22Rv1 (cell line): ENCODE measurements around the gene ING3.

Source experiments
- H3K27ac ChIP-seq: fragments of 450-650 bp; 2 replicates; pipeline ENCODE4 v1.5.1; 2017
- ZFX ChIP-seq: fragments of 450-650 bp; IDR thresholded peaks from 2 replicates; pipeline ENCODE4 v1.6.1; 2017; ENCODE audit warnings: antibody characterized with exemption, borderline replicate concordance
- TF ChIP-seq, protein P1 (sequence below): fragments of 450-650 bp; IDR thresholded peaks from 2 replicates; pipeline ENCODE4 v1.5.1; 2017; ENCODE audit warnings: mild to moderate bottlenecking

The ING3 gene, protein sequence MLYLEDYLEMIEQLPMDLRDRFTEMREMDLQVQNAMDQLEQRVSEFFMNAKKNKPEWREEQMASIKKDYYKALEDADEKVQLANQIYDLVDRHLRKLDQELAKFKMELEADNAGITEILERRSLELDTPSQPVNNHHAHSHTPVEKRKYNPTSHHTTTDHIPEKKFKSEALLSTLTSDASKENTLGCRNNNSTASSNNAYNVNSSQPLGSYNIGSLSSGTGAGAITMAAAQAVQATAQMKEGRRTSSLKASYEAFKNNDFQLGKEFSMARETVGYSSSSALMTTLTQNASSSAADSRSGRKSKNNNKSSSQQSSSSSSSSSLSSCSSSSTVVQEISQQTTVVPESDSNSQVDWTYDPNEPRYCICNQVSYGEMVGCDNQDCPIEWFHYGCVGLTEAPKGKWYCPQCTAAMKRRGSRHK

DNA sequence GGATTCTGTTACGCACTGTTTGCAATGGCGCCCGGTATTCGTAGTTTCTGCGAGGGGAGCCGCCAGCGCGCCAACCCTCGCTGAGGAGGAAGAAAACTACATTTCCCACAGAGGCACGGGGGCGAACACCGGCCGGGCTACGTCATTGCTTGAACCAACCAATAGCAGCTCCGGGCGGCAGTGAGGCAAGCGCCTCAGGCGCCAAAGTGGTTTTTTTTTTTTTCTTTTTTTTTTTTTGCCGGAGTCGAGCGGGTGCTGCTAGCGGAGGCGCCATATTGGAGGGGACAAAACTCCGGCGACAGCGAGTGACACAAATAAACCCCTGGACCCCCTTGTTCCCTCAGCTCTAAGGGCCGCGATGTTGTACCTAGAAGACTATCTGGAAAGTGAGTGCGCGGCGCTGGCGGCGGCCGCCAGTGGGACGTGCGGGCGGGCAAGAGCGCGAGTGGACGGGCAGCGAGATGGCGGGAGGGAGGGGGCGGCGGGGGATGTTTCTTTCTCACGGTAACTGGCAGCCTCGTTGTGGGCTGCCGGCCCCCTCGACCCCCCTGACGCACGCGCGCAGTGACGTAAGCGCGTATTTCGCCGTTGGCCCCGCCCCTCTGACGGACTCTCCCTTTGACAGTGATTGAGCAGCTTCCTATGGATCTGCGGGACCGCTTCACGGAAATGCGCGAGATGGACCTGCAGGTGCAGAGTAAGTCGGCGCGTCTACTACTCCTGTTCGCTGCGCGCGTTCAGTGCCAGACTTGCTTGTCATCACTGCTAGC lies at the start of gene ING3:
Gene ING3 (plus strand): TSS at position 239 of the 770 bp plus-strand sequence. CDS start 120 bp downstream, at position 359.
- H3K27ac ChIP-seq: peak within 1 kb of the TSS; percentile 92
- TF ChIP-seq, protein P1, sequence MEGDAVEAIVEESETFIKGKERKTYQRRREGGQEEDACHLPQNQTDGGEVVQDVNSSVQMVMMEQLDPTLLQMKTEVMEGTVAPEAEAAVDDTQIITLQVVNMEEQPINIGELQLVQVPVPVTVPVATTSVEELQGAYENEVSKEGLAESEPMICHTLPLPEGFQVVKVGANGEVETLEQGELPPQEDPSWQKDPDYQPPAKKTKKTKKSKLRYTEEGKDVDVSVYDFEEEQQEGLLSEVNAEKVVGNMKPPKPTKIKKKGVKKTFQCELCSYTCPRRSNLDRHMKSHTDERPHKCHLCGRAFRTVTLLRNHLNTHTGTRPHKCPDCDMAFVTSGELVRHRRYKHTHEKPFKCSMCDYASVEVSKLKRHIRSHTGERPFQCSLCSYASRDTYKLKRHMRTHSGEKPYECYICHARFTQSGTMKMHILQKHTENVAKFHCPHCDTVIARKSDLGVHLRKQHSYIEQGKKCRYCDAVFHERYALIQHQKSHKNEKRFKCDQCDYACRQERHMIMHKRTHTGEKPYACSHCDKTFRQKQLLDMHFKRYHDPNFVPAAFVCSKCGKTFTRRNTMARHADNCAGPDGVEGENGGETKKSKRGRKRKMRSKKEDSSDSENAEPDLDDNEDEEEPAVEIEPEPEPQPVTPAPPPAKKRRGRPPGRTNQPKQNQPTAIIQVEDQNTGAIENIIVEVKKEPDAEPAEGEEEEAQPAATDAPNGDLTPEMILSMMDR: no peak
- no peak for TF ChIP-seq ZFX

DNA sequence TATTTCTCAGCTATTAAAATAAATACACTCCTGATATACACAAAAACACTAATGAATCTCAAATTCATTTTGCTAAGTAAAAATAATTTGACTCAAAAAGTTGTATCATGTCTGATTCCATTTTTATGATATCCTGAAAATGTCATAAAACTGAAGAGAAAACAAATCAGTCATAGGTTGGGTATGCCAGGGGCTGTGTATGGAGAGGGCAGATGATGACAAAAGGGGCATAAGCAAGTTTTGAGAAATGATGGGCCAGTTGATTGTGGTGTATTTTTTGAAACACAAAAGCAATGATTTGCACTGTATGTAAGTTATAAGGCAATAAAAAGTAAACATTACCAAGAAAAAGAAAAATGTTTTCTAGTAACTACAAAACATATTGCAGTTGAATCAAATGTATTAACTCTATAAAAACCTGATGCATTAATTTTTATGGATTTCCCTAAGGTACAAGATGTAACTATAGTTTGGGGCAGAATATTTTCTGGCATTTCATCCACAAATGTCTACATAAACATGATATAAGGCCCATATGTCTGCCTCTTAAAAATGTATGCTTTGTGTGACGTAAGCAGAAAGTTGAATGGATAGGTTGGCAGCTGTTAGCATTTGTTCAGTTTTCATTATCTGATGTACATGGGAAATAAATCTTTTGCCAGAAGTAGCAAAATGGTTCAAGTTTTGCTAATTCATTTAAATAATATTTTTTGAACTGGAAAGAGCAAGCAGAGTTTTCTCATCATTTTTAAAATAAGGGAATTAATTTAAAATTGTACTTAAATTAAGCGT lies 35.1 kb upstream of the ING3 start:
- no peak overlapping the region for H3K27ac ChIP-seq
- TF ChIP-seq ZFX: no peak
- TF ChIP-seq, protein P1: no peak

DNA sequence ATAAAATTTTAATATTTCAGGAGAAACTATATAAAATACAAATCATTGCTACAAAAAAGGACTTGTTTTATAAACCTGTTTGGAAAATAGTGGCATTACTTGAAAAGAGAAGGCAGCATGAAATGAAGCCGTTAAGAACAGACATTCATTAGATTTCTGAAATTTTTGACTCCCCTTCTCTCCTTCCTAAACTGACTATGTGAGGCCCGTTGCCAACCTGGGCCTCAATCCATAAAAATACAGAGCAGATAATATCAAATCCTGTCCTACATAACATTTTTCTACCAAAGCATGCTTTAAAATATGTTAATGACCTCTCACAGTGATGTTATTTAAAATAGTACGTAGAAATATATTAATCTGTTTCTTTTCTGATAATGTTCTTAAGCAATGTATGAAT lies 34.5 kb upstream of the ING3 start:
- TF ChIP-seq ZFX: no peak
- TF ChIP-seq, protein P1: no peak
- H3K27ac ChIP-seq: no peak overlapping the region

DNA sequence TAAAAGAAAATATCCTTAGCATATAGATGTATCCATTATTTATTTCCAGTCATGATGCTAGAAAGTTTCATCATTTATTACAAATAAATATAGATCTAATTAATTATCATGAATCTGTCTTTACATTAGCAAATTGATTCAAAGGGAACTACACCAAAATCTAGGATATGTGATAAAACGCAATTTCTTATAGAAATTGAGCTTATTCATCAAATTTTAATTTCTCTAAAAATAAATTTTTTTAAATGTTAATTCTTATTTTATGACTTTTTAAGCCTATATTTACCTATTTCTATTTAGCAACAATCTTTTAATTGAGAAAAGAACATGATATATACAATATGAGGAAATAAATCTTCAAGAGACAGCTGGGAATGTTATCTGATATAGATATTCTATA lies 34.0 kb upstream of the ING3 start:
- H3K27ac ChIP-seq: no peak overlapping the region
- no peak for TF ChIP-seq ZFX
- TF ChIP-seq, protein P1: no peak

DNA sequence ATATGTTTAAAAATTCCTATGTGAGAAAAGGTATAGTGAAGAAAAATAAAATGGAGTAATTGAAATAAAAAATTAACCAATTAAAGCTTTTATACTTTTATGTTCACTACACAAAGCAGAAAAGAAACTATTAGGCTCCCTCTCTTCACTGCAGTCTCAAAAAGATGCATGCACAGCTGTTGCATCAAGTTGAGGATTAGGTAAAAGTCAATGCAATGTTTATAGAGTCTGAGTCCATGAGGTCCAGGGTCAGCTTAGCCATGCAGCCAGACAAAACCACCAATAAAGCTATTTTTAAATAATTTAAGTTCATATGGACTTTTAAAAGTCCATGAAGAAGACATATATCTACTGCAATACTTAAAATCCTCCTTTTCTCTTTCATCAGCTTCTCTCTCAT lies 31.1 kb upstream of the ING3 start:
- TF ChIP-seq, protein P1: no peak
- TF ChIP-seq ZFX: no peak
- H3K27ac ChIP-seq: no peak overlapping the region

DNA sequence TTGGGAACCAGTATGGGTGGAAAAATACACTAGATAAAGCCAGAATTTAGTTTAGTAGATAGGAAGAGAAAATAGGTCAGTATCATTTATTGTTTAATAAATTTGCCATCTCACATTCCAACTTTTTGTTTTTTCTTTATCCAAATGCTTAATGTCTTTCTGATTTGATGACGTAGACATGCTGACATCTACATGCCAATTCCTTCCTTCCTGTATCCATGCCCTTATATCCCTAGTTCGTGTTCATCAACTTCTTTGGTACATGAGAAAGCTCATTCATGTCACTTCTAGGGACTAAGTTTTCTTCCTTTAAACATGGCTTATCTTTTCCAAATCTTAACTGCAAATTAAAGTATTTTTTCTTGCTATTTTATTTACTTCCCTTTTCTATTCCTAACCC lies 30.5 kb upstream of the ING3 start:
- no peak overlapping the region for H3K27ac ChIP-seq
- TF ChIP-seq ZFX: no peak
- TF ChIP-seq, protein P1: no peak
